ENCODE results near the gene DDO. TPM values are rescaled to one million over a fixed set of nuclear protein-coding genes. Genes with fewer than 3 reads are reported as not detected.
A peak's percentile ranks its signal among the peaks of the same experiment; 100 is the strongest.

DDO gene
- total and polyA plus RNA-seq, 4 experiments from 2014 or later: not detected

DNA sequence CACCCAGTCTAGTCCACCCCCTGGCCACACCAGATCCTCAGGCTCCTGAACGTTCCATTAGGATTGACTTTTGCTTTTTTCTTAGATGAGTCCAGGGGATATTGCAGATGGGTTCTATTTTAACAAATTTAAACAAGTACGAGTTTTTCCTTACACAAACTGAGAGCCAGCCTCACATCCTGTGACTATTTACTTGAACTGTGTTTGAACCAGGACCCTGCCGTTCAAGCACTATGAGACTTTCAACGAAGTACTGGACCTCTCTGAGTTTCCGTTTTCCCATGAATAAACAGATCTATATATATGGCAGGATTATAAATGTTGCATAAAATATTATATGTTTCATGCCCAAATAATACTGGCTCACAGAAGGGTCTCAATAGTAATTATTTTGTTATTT is 55.8 kb downstream of the DDO start:
- no peak overlapping the region for H3K4me3 ChIP-seq (ENCODE audit: low read length in 2 of 2)
- Mint-ChIP-seq H3K9me3 (peaks cover 0 to 8% (median 0%) of the 10 kb centered on the region in 8 donors), H3K4me1 (peaks cover 7 to 13% (median 10%) of the 10 kb centered on the region in 4 donors), H3K4me3 (peak overlapping the region in 3 of 8 donors; percentile 2 to 27 (median 13)), H3K36me3 (no peaks in the 10 kb centered on the region), H3K27ac (no peak overlapping the region), H3K27me3 (peaks cover 37 to 62% of the 10 kb centered on the region in 2 donors)
- no peaks in the 10 kb centered on the region for H3K36me3 ChIP-seq (ENCODE audit: insufficient read depth, low read length)
- H3K27me3 ChIP-seq (ENCODE audit: insufficient read depth, low read length): peaks cover 10% of the 10 kb centered on the region
- no peak overlapping the region for H3K27ac ChIP-seq (ENCODE audit: low read depth, low read length)
- no peaks in the 10 kb centered on the region for H3K4me1 ChIP-seq (ENCODE audit: insufficient read depth, low read length)
- CTCF ChIA-PET (ENCODE audit: partially characterized antibody): no interaction called here
- DNase-seq: no peak
- intact Hi-C loops (cut with micrococcal nuclease): no loop called here
- H3K9me3 ChIP-seq (ENCODE audit: control insufficient read depth in 1 of 2, low read length in 2 of 2): no peaks in the 10 kb centered on the region
- POLR2A ChIA-PET (ENCODE audit: partially characterized antibody): no interaction called here

DNA sequence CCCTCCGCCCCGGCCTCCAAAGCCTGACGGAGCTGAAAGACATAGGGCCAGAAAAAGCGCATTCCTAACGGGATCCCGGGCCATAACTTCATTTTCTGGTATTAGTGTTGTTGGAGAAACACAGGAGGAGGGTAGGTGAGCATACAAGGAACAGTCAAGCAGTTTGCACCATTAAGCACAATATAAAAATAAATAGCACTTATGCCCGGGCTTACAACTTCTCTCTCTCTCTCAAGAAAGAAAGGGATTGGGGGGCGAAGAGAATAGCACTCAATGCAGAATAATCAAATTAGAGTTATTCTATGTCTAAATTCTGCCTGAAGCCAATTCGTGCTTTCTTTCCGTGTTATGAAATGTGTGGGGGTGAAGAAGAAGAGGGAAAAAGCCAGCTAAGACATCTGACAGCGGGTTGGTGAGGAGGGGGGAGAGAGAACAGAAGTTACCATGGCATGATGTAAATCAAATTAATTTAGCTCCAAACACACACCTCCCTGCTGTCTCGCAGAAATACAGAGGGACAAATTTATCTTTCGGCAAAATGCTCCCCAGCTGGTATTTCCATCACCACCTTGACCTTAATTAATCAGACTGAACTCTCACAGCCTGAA is 56.7 kb downstream of the DDO start:
- ChIA-PET POLR2A (ENCODE audit: partially characterized antibody) (no interaction called here), CTCF (ENCODE audit: partially characterized antibody) (no interaction called here)
- peak overlapping the region in 7 of 8 donors; percentile 2 to 55 (median 21) for H3K4me3 Mint-ChIP-seq

DNA sequence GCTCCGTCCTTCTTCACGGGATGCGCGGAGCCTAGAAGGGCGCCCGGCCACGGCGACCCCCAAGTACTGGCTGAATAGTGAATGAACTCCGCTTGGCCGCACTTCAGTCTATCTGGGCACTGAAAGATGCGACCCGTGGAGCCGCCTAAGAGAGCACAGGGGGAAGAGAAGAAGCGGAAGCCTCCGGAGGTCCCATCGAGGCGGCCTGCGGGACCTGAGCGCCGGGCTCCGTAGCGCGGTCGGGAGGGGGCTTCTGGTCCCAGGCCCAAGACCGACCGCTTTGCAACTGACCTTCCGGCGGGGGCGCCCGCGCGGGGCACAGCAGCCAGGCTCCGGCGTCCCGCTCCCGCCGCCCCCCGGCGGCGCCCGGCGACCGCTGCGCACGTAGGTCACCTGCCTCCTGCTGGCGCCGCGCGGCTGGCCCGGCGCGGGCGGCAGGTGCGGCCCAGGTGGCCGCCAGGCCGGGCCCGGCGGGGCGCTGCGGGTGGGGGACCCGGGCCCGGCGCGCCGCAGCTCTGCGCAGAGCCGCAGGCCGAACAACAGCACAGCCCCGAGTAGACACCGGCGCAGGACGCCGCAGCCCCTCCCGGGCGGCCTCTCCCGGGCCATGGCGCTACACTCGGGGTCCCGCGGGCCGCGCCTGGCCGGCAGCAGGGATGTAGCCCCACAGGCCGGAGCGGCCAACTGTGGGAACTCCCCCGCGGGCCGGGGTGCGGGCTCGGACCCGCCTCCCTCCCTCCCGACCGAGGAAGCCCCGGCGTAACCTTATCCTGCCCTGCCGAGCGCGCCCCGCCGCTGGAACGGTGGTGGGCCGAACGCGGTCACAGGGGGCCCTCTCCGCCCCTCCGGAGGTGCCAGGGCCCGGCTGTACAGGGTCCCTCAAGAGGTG is 57.5 kb downstream of the DDO start, which contains the start of gene METTL24:
Gene METTL24 (minus strand): TSS at position 686 of the 889 bp plus-strand sequence. CDS start 77 bp downstream, at position 609.
- H3K4me1 Mint-ChIP-seq: peaks cover 7 to 13% (median 10%) of the 10 kb centered on the region in 4 donors
- peaks cover 10% of the 10 kb centered on the region for H3K27me3 ChIP-seq (ENCODE audit: insufficient read depth, low read length)
- peaks cover 35 to 65% of the 10 kb centered on the region in 2 donors for H3K27me3 Mint-ChIP-seq
- POLR2A ChIA-PET (ENCODE audit: partially characterized antibody): no interaction called here
- H3K4me3 ChIP-seq (ENCODE audit: low read length in 2 of 2): no peak within 1 kb of the TSS
- no peak for DNase-seq
- no peaks in the 10 kb centered on the region for H3K4me1 ChIP-seq (ENCODE audit: insufficient read depth, low read length)
- no peak within 1 kb of the TSS for H3K27ac Mint-ChIP-seq
- CTCF ChIA-PET (ENCODE audit: partially characterized antibody): no interaction called here
- intact Hi-C loops (cut with micrococcal nuclease): no loop called here
- no peak within 1 kb of the TSS for H3K27ac ChIP-seq (ENCODE audit: low read depth, low read length)
- no peaks in the 10 kb centered on the region for H3K36me3 Mint-ChIP-seq
- peaks cover 0 to 8% (median 0%) of the 10 kb centered on the region in 8 donors for H3K9me3 Mint-ChIP-seq
- peak within 1 kb of the TSS; percentile 32 to 84 (median 78) for H3K4me3 Mint-ChIP-seq
- no peaks in the 10 kb centered on the region for H3K36me3 ChIP-seq (ENCODE audit: insufficient read depth, low read length)
- no peaks in the 10 kb centered on the region for H3K9me3 ChIP-seq (ENCODE audit: control insufficient read depth in 1 of 2, low read length in 2 of 2)

More for the DNA sequence above, 56.7 kb downstream of the DDO start:
- H3K9me3 ChIP-seq (ENCODE audit: control insufficient read depth in 1 of 2, low read length in 2 of 2): no peaks in the 10 kb centered on the region
- H3K36me3 ChIP-seq (ENCODE audit: insufficient read depth, low read length): no peaks in the 10 kb centered on the region
- Mint-ChIP-seq H3K27ac (no peak overlapping the region), H3K27me3 (peaks cover 34 to 62% of the 10 kb centered on the region in 2 donors), H3K36me3 (no peaks in the 10 kb centered on the region), H3K4me1 (peaks cover 7 to 13% (median 10%) of the 10 kb centered on the region in 4 donors), H3K9me3 (peaks cover 0 to 8% (median 0%) of the 10 kb centered on the region in 8 donors)
- H3K4me1 ChIP-seq (ENCODE audit: insufficient read depth, low read length): no peaks in the 10 kb centered on the region
- no peak for DNase-seq
- H3K27ac ChIP-seq (ENCODE audit: low read depth, low read length): no peak overlapping the region
- H3K27me3 ChIP-seq (ENCODE audit: insufficient read depth, low read length): peaks cover 10% of the 10 kb centered on the region
- intact Hi-C loops (cut with micrococcal nuclease): no loop called here
- no peak overlapping the region for H3K4me3 ChIP-seq (ENCODE audit: low read length in 2 of 2)

DNA sequence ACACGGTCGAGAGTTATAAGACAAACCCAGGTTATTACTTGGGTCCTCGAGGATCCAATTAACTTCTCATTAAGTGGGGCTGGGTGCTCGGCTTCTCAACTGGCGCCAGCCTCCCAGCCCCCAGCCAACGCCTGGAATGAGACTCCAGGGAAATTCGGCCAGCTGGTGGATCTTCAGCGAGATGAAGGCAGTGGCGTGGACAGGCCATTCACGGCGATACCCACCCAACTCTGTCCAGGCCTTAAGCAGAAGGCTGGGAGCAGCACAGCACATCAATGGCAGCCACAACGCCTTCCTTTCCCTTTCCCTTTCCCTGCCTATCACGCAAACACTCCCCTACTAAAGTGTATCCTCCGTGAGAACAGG is 58.1 kb downstream of the DDO start:
- H3K4me3 Mint-ChIP-seq: peak overlapping the region; percentile 32 to 84 (median 78)
- ChIA-PET CTCF (ENCODE audit: partially characterized antibody) (no interaction called here), POLR2A (ENCODE audit: partially characterized antibody) (no interaction called here)
- H3K9me3 ChIP-seq (ENCODE audit: control insufficient read depth in 1 of 2, low read length in 2 of 2): no peaks in the 10 kb centered on the region
- no peak overlapping the region for H3K27ac Mint-ChIP-seq
- no peak overlapping the region for H3K27ac ChIP-seq (ENCODE audit: low read depth, low read length)
- H3K9me3 Mint-ChIP-seq: peaks cover 0 to 8% (median 0%) of the 10 kb centered on the region in 8 donors
- H3K4me1 ChIP-seq (ENCODE audit: insufficient read depth, low read length): no peaks in the 10 kb centered on the region
- H3K27me3 Mint-ChIP-seq: peaks cover 35 to 60% of the 10 kb centered on the region in 2 donors
- H3K4me3 ChIP-seq (ENCODE audit: low read length in 2 of 2): no peak overlapping the region
- no peaks in the 10 kb centered on the region for H3K36me3 Mint-ChIP-seq
- DNase-seq: no peak
- H3K36me3 ChIP-seq (ENCODE audit: insufficient read depth, low read length): no peaks in the 10 kb centered on the region
- H3K4me1 Mint-ChIP-seq: peaks cover 7 to 13% (median 10%) of the 10 kb centered on the region in 4 donors
- intact Hi-C loops (cut with micrococcal nuclease): no loop called here
- peaks cover 10% of the 10 kb centered on the region for H3K27me3 ChIP-seq (ENCODE audit: insufficient read depth, low read length)

DNA sequence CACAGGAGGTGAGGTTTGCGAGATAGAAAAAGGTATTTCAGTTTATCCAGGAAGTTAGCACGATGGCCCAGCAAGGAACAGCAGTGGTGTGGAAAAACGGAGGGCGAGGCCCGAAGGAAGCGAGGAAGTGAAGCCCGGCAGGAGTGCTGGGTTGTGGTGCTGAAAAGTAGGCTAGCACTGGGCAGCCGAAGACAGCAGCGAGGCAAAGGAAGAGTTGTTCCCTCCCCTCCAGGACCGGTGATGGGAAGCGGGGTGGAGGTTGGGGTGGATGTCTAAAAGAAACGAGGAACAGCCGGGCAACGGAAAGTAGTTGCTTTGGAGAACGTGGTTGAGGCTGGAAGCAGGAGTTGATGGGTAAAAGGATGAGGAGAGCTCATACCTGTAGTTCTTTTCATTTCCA is 58.6 kb downstream of the DDO start:
- H3K27me3 Mint-ChIP-seq: peaks cover 35 to 58% of the 10 kb centered on the region in 2 donors
- Histone ChIP-seq H3K9me3 (ENCODE audit: control insufficient read depth in 1 of 2, low read length in 2 of 2) (no peaks in the 10 kb centered on the region), H3K27me3 (ENCODE audit: insufficient read depth, low read length) (peaks cover 10% of the 10 kb centered on the region), H3K4me1 (ENCODE audit: insufficient read depth, low read length) (no peaks in the 10 kb centered on the region), H3K27ac (ENCODE audit: low read depth, low read length) (no peak overlapping the region), H3K4me3 (ENCODE audit: low read length in 2 of 2) (no peak overlapping the region), H3K36me3 (ENCODE audit: insufficient read depth, low read length) (no peaks in the 10 kb centered on the region)
- DNase-seq: no peak
- ChIA-PET CTCF (ENCODE audit: partially characterized antibody) (no interaction called here), POLR2A (ENCODE audit: partially characterized antibody) (no interaction called here)
- H3K36me3 Mint-ChIP-seq: no peaks in the 10 kb centered on the region
- intact Hi-C loops (cut with micrococcal nuclease): no loop called here
- H3K4me3 Mint-ChIP-seq: peak overlapping the region in 6 of 8 donors; percentile 10 to 83 (median 47)
- H3K27ac Mint-ChIP-seq: no peak overlapping the region
- H3K9me3 Mint-ChIP-seq: peaks cover 0 to 8% (median 0%) of the 10 kb centered on the region in 8 donors
- peaks cover 7 to 13% (median 10%) of the 10 kb centered on the region in 4 donors for H3K4me1 Mint-ChIP-seq

DNA sequence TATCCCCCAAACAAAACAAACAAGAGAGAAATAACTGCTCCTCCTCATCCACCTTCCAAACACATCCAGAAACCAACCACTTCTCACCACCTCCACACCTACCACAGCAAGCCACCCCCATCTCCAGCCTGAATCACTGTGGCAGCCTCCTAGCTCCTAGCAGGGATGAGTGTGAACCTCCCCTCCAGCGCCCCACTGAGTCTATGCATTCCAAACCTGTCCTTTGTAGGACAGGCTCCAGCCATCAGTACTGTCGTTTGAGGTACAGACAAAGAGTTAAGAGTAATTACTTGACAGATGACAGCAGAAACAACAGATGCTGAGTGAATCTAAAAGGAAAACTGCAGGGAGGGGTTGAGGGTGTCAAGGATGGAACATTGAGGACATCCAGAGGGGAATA is 59.6 kb downstream of the DDO start:
- H3K27me3 Mint-ChIP-seq: peaks cover 35 to 49% of the 10 kb centered on the region in 2 donors
- POLR2A ChIA-PET (ENCODE audit: partially characterized antibody): no interaction called here
- intact Hi-C loops (cut with micrococcal nuclease): no loop called here
- CTCF ChIA-PET (ENCODE audit: partially characterized antibody): no interaction called here
- no peaks in the 10 kb centered on the region for H3K36me3 ChIP-seq (ENCODE audit: insufficient read depth, low read length)
- no peak overlapping the region for H3K27ac Mint-ChIP-seq
- no peaks in the 10 kb centered on the region for H3K4me1 ChIP-seq (ENCODE audit: insufficient read depth, low read length)
- H3K27me3 ChIP-seq (ENCODE audit: insufficient read depth, low read length): peaks cover 10% of the 10 kb centered on the region
- no peak overlapping the region for H3K27ac ChIP-seq (ENCODE audit: low read depth, low read length)
- peaks cover 7 to 13% (median 10%) of the 10 kb centered on the region in 4 donors for H3K4me1 Mint-ChIP-seq
- no peak for DNase-seq
- no peaks in the 10 kb centered on the region for H3K36me3 Mint-ChIP-seq
- no peak overlapping the region for H3K4me3 ChIP-seq (ENCODE audit: low read length in 2 of 2)
- H3K4me3 Mint-ChIP-seq: no peak overlapping the region
- no peaks in the 10 kb centered on the region for H3K9me3 ChIP-seq (ENCODE audit: control insufficient read depth in 1 of 2, low read length in 2 of 2)
- H3K9me3 Mint-ChIP-seq: peaks cover 0 to 8% (median 0%) of the 10 kb centered on the region in 8 donors

DNA sequence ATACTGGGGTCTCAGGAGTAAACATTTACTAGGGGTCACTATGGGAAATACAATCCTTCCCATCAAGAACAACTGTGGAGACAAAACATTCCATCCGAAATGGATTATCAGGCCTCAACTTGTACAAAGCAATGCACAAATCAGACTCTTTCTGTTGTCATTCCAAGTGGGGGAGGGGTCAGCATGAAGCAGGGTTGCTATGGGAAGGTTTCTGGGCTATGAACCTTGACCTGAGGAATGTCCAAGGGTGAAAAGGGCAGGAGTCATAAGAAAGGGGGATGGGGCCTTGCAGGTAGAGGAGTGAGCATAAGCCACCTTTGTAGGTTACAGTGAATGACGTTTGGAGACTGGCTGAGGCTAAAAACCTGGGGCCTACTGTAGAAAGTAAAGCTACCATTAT is 60.4 kb downstream of the DDO start:
- no peak for DNase-seq
- peaks cover 34 to 44% of the 10 kb centered on the region in 2 donors for H3K27me3 Mint-ChIP-seq
- peaks cover 7% of the 10 kb centered on the region for H3K27me3 ChIP-seq (ENCODE audit: insufficient read depth, low read length)
- POLR2A ChIA-PET (ENCODE audit: partially characterized antibody): no interaction called here
- H3K4me1 Mint-ChIP-seq: peaks cover 7 to 13% (median 10%) of the 10 kb centered on the region in 4 donors
- no peaks in the 10 kb centered on the region for H3K36me3 ChIP-seq (ENCODE audit: insufficient read depth, low read length)
- H3K9me3 ChIP-seq (ENCODE audit: control insufficient read depth in 1 of 2, low read length in 2 of 2): no peaks in the 10 kb centered on the region
- intact Hi-C loops (cut with micrococcal nuclease): no loop called here
- no peaks in the 10 kb centered on the region for H3K4me1 ChIP-seq (ENCODE audit: insufficient read depth, low read length)
- peaks cover 0 to 8% (median 0%) of the 10 kb centered on the region in 8 donors for H3K9me3 Mint-ChIP-seq
- H3K4me3 ChIP-seq (ENCODE audit: low read length in 2 of 2): no peak overlapping the region
- no peak overlapping the region for H3K27ac ChIP-seq (ENCODE audit: low read depth, low read length)
- CTCF ChIA-PET (ENCODE audit: partially characterized antibody): interaction anchor here (0.9 to 1.3 kb wide), 3 partner anchors 11 to 37 kb away, joined by 3 read pairs; no protein-coding TSS in a partner anchor
- no peak overlapping the region for H3K27ac Mint-ChIP-seq
- H3K4me3 Mint-ChIP-seq: no peak overlapping the region
- no peaks in the 10 kb centered on the region for H3K36me3 Mint-ChIP-seq

All from CD4-positive, alpha-beta memory T cell (primary cell).